ENCODE results near the gene POU4F3.

The POU4F3 gene

GRCh38 chr5:146342882-146343865 lies 4.5 kb downstream of the POU4F3 start:
- Histone ChIP-seq H3K4me2 (ENCODE audit: low read length) (no peak overlapping the region), H3K27me3 (ENCODE audit: low read depth, low read length) (no peaks in the 10 kb centered on the region), H3K4me3 (ENCODE audit: low read length) (no peak overlapping the region), H3K36me3 (replicated peaks; ENCODE audit: low read depth, low read length) (no peaks in the 10 kb centered on the region), H3K9me3 (ENCODE audit: insufficient read depth, low read length) (no peaks in the 10 kb centered on the region), H3K79me2 (ENCODE audit: low read length) (no peaks in the 10 kb centered on the region), H2AFZ (ENCODE audit: low read depth, low read length) (no peak overlapping the region), H3K27ac (ENCODE audit: low read length) (no peak overlapping the region), H4K20me1 (ENCODE audit: insufficient read depth, low read length) (no peaks in the 10 kb centered on the region), H3K4me1 (ENCODE audit: low read length) (no peaks in the 10 kb centered on the region), H3K9ac (ENCODE audit: low read length) (no peak overlapping the region)
- TF ChIP-seq CTCF (IDR thresholded peaks at IDR 0.05; ENCODE audit: low read depth, low read length) (no peak), EZH2phosphoT487 (IDR thresholded peaks at IDR 0.05; ENCODE audit: low read depth) (no peak)

GRCh38 chr5:146344155-146345118 lies 5.8 kb downstream of the POU4F3 start:
- Histone ChIP-seq H3K27me3 (ENCODE audit: low read depth, low read length) (no peaks in the 10 kb centered on the region), H3K27ac (ENCODE audit: low read length) (no peak overlapping the region), H4K20me1 (ENCODE audit: insufficient read depth, low read length) (no peaks in the 10 kb centered on the region), H3K4me1 (ENCODE audit: low read length) (no peaks in the 10 kb centered on the region), H3K36me3 (replicated peaks; ENCODE audit: low read depth, low read length) (no peaks in the 10 kb centered on the region), H2AFZ (ENCODE audit: low read depth, low read length) (no peak overlapping the region), H3K4me3 (ENCODE audit: low read length) (no peak overlapping the region), H3K4me2 (ENCODE audit: low read length) (no peak overlapping the region), H3K9ac (ENCODE audit: low read length) (no peak overlapping the region), H3K9me3 (ENCODE audit: insufficient read depth, low read length) (no peaks in the 10 kb centered on the region), H3K79me2 (ENCODE audit: low read length) (no peaks in the 10 kb centered on the region)
- TF ChIP-seq EZH2phosphoT487 (IDR thresholded peaks at IDR 0.05; ENCODE audit: low read depth): no peak
- TF ChIP-seq CTCF (IDR thresholded peaks at IDR 0.05; ENCODE audit: low read depth, low read length): no peak

- Histone ChIP-seq H3K36me3 (replicated peaks; ENCODE audit: low read depth, low read length) (no peaks in the 10 kb centered on the region), H3K4me1 (ENCODE audit: low read length) (no peaks in the 10 kb centered on the region), H3K27me3 (ENCODE audit: low read depth, low read length) (no peaks in the 10 kb centered on the region), H3K9ac (ENCODE audit: low read length) (no peak overlapping the region), H2AFZ (ENCODE audit: low read depth, low read length) (no peak overlapping the region), H3K9me3 (ENCODE audit: insufficient read depth, low read length) (no peaks in the 10 kb centered on the region), H3K4me2 (ENCODE audit: low read length) (no peak overlapping the region), H3K4me3 (ENCODE audit: low read length) (no peak overlapping the region), H3K27ac (ENCODE audit: low read length) (no peak overlapping the region), H4K20me1 (ENCODE audit: insufficient read depth, low read length) (no peaks in the 10 kb centered on the region), H3K79me2 (ENCODE audit: low read length) (no peaks in the 10 kb centered on the region)
- TF ChIP-seq CTCF (IDR thresholded peaks at IDR 0.05; ENCODE audit: low read depth, low read length): no peak
- no peak for TF ChIP-seq EZH2phosphoT487 (IDR thresholded peaks at IDR 0.05; ENCODE audit: low read depth)
Observed at GRCh38 chr5:146345240-146345577, 6.6 kb downstream of the POU4F3 start.
